HG02610 (cell line): ENCODE measurements around the gene VAT1L.

ENCODE experiments used
- ATAC-seq: cut with Tn5 transposase; IDR thresholded peaks from one replicate; pipeline ENCODE4 v1.9.1; 2021; ENCODE audit warnings: mild to moderate bottlenecking, moderate library complexity; ENCODE audit not compliant: unreplicated experiment

The VAT1L gene

DNA sequence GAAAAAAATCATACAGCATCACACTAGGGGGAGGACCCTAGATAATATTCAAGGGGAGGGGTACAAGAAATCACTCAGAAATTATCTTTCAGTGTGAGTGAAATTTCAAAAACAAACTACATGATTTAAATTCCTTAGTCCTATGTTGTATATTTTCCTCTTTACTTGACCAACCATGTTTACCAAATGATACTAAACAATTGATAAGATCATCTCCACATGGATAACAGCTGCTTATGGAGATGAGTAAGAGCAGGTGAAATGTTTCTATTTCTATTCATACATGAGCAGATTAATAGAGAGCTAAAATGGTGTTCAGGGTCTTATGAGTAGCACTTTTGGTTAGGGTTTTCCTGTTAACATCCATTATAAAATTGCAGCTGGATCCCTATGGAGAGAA lies 7.3 kb upstream of the VAT1L start:
- no peak for ATAC-seq

DNA sequence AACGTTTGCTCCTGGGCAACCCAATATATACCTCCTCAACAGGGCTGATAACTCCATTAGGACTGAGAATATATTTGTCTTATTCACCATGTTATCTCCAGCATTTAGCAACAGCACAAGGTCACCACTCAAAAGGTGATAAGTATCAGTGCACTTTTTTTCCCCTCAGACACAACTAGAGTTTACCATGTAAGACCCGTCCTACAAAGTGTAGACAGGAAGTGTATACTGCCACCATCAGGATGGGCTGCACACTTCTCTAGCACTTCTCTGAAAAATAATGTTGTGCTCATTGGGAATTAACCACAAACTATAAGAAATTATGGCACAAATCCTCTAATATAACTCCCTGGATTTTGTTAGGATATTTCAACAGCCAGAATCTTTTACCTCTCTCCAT lies 5.7 kb upstream of the VAT1L start:
- ATAC-seq: no peak

DNA sequence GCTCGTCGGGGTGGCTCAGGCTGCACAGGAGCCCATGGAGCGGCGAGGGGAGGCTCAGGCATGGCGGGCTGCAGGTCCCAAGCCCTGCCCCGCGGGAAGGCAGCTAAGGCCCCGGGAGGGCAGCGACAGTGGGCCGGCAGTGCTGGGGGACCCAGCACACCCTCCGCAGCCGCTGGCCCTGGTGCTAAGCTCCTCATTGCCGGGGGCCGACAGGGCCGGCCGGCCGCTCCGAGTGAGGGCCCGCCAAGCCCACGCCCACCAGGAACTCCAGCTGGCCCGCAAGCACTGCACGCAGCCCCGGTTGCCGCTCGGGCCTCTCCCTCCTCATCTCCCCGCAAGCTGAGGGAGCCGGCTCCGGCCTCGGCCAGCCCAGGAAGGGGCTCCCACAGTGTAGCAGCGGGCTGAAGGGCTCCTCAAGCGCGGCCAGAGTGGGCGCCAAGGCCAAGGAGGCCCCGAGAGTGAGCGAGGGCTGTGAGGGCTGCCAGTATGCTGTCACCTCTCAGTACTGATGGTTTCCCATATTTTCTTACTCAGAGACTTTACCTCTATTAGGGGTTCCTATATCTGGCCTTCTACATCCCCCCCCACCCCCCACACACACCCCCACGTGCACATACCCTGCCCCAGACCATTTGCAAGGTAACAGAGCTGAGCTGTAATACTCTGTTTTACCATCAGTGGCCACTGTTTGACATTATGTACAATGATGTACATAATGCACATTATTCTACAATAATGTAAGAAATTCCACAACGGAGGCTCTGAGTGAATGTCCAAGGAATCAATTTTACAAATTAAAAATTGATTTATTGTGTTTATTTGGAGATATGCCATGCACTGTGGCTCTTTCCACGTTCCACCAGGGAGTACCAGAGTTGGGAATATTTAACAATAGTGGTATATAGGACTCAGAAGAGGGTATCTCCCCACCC lies 3.7 kb upstream of the VAT1L start:
- ATAC-seq: no peak

DNA sequence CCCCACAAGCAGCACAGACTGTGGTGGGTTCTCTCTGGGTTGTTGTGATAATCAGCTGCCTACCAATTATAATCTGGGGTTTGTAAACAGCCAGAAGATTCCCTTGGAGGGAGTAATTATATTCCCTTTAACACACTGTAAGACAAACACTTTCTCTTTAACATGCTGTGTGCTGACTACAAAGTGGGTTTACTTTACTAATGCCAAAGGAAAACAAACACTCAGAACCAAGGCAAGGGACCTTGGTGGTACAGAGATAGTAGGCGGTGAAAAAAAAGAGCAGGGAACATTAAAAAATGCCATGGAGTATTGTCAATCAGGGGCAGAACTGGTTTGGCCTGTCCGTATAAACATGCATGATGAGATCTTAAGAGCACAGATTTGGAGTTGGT lies 3.0 kb upstream of the VAT1L start:
- no peak for ATAC-seq

DNA sequence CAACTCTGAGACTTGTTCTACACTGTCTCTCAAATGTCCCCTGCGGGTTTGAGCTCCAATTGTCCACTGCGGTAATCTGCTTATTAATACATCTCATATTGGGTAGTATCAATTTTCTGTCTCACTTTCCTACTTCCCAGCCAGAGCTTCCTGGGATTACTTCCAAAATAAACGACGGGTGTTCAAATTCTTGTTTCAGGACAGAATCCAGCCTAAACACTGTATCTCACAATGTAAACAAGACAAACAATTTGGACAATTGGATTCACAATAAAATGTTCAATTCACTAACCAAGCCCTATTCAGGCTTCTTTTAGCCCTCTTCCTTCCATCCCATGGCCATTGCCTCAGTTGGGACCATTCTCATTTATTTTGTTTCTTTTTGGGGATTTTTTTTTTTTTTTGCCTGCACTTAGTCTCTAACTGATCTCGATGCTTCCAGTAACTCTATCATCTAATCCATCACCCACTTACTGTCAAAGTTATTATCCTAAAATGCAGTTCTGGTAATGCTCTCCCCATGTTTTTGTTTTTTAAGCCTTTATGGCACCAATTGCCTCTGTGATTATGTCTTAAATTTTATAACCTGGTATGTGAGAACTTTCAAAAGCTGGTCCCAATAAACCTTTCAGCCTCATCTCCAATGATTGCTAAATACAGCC lies 2.0 kb upstream of the VAT1L start:
- ATAC-seq: no peak

DNA sequence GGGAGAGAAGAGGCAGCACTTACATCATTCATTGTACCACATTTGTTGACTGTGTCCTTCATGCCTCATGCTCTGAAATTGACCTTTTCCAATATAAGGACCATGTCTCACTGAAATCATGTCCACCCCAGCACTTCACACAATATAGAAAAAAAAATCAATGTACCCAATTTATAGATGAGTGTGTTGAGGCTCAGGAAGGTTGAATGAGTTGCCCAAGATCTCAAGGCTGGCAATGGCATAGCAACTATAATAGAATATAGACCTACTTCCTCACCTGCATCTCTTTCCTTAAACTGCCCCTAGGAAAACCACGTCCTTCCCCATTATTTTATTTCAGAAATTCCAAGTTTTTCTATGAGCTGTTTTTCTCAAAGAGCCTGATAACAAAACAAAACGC lies 912 bp upstream of the VAT1L start:
- no peak for ATAC-seq

DNA sequence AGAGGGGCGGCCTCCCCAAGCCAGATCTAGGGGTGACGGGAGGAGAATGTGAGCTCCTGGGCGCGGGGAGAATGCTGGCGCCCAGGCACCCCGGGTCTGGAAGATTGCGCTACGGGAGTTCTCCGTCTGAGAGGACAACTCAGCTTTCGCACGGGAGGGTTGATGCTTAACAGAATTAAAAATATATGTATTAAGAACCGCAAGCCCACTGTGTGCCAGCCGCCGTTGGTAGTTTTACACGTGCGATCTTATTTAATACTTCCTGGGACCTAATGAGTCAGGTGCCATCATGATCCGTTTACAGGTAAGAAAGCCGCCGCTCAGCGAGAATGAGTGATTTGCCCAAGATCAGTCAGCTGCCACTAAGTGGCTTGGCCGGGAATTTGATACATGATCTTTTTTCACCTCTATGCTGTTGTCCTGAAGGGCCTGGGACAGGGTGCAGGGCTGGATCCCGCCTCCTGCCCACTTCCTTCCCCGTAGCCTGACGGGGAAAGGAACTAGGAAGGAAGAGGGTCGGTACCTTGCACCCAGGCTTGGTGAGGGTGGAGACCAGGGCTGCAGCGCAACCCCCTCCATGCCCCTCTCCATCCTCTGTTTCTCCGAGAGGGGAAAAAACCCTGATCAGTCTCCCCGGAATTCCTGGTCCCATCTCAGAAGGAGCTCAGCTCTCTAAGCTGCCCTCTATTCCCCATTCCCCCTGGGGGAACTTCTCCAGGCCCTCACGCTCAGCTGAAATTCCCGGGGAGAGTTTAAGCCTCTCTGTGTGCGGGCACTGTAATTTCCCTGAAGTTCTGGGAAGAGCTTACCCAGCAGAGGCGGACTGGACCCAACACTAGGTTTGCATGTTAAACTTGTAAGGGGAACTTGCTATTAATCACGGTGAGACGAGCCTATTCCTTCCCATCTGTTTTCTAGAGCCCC lies 983 bp downstream of the VAT1L start:
- no peak for ATAC-seq

DNA sequence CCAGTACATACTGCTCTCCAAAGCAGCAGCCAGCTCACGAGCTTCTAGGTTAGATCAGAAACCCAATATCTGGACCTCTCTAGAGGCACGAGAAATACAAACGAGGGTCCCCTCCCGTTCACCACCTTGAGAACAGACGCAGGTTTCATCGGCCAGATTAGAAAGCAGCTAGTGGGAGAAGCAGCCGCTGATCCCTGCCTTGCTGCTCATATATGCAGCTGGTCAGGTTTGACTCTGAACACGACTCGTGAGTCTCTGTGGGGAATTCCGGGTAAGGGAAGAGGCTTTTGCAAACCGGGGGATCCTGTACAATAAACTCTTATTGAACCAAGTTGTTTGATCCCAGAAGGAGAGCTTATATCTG lies 1.6 kb downstream of the VAT1L start:
- ATAC-seq: no peak

DNA sequence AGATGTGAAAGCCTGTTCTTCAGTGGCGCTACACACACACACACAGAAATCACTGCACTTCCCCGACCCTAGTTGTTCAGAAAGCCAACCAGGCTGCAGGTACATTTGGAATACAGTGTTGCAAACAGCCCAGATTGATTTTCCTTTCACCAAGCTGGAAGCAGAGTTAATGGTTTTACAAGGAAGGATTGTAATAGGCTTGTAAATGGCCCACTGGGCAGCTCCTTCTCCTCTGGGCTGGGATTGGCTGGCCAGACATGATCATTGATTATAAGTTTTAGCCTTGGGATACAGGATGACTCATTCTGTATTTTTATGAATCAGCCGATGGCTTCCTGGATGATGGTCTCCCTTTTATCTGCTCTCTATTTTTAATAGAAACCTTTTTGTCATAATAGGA lies 2.5 kb downstream of the VAT1L start:
- no peak for ATAC-seq

DNA sequence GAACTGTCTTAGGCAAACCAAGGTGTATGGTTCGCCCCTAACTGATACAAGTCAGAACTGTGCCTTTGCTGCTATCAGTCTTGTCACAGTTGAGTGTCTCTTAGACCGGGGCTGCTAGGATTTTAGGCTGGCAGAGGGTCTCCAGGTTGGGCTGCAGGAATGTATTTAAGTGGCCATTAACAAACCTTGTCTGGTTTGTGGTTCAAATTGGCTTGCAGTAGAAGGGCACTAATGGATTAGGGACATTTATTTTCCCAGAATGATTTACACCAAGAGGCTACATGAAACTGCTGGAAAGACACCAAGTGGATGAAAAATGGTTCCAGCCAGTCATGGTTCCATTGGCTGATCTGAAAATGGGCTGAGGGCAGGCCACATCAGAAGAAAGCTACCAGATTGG lies 5.1 kb downstream of the VAT1L start:
- no peak for ATAC-seq

DNA sequence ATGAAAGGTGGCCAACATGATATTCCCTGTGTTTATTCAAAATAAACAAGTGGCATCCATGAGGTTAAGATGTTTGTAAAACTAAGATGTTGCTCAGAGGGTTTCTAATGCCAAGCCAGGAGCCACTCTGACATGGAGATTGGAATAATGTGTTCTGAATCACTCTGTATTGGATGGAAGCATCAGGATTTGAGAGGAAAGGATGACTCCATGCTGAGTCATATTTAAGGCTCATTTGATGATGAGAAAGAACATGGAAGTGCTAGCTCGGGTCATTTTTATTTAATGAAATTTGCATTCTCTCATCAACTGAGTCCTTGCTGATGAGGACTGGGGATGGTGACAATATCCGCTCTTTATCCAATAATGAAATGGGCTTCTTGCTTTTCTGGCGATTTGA lies 6.2 kb downstream of the VAT1L start:
- ATAC-seq: no peak

DNA sequence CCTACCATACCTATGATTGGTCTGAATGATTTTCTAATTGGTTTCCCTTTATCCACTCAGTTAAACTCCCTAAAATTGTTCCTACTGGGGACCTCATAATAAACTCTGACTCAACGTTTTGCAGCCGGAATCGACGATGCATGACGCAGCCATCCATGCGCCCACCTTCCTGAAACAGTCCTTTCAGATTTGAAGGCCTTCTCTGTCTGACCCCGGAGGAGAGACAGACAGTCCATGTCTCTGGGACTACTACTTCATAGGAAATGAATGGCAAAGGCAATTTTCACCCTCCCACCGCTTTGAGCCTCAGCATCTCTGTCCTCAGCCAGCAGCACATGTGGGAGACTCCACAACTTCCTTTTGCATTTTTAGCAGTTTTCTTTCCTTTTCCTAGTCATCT lies 13.5 kb downstream of the VAT1L start:
- no peak for ATAC-seq

DNA sequence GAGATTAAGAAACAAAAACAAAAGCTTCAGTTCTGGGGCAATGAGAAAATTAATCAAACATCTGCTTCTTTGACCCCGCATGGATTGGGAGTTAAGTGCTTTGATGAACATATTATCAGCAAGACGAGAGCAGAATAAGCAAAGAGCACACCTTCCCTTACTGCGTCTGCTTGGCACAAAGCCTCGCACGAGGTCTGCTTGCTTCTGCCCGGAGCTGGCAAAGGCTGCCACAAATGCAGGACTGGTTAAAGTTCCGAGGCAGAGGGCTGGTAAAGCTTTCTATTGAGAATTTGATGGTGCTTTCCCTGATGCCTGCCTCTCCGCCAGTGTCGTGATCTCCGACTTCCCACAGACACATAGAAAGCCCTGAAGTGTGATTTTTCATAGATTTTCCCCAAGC lies 17.0 kb downstream of the VAT1L start:
- ATAC-seq: no peak

DNA sequence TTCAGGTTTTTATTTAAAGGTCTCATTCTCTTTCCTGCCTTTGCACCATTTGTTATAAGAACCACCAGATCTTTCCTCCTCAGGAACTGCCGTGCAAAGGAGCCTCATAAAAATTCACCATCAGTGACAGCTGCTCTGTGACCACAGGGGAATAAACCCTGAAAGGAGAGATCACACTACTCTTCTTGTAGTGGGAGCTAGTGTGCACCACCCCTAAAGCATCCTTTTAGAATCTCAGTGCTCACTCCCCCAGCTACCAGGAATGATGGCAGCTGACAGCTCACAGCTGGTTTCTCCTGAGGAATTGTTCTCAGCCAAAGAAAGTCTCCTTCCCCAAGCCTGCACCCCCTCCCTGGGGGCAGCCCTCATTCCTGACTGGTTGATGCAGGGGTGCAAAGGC lies 18.7 kb downstream of the VAT1L start:
- no peak for ATAC-seq

DNA sequence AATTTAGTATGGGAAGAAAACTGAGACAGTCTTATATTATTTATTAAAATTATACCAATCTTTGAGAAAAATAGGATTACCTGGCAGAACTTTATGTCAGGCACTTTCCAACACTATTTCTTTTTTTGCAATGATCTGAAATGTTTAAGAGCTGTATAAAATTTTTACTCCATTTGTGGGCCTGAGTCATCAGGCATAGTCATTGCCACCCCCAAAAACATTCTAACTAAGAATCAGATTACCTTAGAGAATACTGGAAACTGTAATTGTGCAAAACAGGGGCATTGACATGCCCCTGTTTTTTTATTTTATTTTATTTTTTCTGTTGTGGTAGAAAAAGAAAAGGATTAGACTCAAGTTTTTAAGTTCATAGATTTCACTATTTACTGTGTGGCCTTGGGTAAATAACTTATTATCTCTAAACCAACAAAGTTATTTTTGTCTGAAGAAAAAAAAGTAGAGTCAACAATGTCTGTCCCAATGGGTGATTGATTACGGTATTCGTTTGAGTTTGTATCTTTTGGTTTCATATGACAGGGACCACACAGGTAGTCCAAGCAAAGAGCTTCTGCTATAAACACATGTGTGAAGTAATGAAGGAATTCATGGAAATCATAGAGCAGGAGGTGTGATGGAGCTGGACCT lies 24.6 kb downstream of the VAT1L start:
- ATAC-seq: no peak

DNA sequence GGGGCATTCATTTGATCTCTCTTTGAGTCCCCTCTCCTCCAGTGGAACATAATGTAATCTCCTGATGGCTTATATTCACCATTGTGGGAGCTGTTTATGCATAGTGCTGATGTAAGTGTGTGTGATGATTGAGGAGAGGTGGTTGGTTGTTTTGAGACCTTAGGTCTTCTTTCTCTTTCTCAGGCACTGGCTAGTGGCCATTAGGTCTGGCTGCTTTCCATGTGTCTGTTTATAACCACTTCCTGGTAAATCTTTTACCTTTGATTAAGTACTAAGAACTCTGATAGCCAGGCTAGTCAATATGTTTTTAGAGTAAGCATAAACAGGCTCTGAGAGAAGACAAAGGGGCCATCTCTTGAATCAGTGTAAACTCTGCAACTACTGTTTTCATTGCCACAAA lies 27.9 kb downstream of the VAT1L start:
- ATAC-seq: no peak

DNA sequence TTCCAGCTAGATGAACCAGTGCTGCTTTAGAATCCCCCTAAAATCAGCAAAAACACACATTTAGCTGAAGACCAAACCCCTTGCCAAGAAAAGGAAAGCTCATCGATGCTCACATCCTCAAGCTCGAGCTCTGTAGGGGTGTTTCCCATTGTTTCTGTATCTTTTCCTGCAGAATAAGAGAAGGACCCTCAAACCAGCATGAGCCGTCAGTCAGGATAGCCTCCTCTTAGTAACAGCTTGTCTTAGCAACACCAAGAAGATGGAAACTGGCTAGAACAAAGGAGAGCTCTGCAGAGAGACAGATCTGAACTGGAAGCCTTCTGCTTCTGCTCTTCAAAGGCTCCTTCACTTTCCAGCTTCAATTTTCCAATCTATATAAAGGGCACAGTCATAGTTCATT lies 32.0 kb downstream of the VAT1L start:
- ATAC-seq: no peak

DNA sequence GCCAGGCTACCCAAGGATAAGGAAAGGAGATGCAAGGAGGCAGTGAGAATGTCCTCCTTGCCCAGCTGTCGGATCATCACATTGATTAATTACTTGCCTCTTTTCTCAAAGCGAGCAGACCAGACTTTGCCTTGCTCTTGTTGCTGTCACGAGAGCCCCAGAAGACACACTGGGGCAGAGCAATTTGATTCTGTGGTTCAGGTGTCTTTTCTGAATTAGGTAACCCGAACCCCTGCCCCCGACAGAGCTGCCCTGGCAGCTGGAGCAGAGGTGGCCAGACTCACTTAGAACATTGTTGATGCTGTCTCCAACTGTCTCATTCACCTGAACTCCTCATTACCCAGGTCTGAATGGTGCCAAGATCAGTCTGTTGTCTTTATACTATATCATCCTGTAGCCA lies 34.3 kb downstream of the VAT1L start:
- no peak for ATAC-seq

DNA sequence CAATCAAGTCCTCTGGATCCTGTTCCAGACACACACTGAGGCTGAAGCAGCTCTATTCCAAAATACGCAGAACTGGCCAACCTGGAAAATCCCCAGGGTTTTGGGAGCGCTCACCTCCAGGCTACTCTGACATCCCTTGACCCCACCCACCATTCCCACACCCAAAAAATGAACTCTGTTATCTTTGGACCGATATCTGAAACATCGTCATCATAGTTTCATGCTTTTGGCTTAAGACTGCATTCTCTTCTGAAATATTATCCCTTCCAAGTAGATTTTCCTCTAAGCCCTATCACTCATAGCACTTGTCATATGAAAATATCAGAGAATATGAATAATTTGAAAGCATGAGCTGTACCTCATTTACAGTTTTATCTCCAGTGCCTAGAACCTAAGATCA lies 34.7 kb downstream of the VAT1L start:
- no peak for ATAC-seq

DNA sequence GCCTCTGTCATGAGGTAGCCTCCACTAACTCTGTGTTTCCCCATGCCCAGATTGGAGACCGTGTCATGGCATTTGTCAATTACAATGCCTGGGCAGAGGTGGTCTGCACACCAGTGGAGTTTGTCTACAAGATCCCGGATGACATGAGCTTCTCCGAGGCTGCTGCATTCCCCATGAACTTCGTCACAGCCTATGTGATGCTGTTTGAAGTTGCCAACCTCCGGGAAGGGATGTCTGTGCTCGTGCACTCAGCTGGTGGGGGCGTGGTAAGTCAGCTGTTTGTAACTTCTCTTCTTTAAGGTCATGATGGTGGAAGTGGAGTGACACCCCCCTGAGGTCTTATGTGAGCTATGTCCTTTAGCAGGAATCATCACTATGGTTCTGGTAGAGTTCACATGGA lies 36.8 kb downstream of the VAT1L start:
- ATAC-seq: no peak

DNA sequence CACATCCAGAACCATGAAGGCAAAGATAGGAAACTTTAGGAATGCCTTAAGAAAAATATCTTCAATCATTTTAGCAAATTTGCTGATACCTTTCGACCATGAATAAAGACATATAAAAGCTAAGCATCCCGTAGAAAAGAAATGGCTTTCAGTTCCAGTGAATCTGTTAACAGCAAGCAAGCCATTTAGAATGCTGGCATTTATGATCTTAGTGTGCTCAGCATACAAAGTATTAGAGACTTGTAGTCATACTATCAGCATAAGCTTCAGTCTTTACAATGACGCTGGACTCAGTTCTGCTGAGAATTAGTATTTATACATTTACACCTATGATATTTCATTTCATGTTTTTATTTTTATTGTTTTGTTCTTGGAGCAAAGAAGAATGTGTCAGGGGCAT lies 38.7 kb downstream of the VAT1L start:
- no peak for ATAC-seq
